HG03066 (cell line): ENCODE results near the gene BST1.

Experiments
- ATAC-seq: cut with Tn5 transposase; IDR thresholded peaks from one replicate; pipeline ENCODE4 v1.9.1; 2021; ENCODE audit warnings: low read depth; ENCODE audit not compliant: unreplicated experiment

BST1 gene

GRCh38 chr4:15676039-15676438 lies 26.8 kb upstream of the BST1 start:
- no peak for ATAC-seq

GRCh38 chr4:15676899-15677298 lies 26.0 kb upstream of the BST1 start:
- ATAC-seq, result no peak

- no peak for ATAC-seq
Observed at GRCh38 chr4:15677507-15677988, 25.3 kb upstream of the BST1 start.

GRCh38 chr4:15681067-15681371 lies 21.8 kb upstream of the BST1 start:
- no peak for ATAC-seq

- ATAC-seq, result peak; percentile 95
Observed at GRCh38 chr4:15681372-15682241, 21.3 kb upstream of the BST1 start, which contains the start of gene FAM200B. Gene FAM200B, plus strand, starts transcription at chr4:15681827. Its CDS starts 5,151 bp downstream, at chr4:15686978.

GRCh38 chr4:15682242-15683142 lies 20.4 kb upstream of the BST1 start:
- ATAC-seq, result no peak

- no peak for ATAC-seq
Observed at GRCh38 chr4:15683143-15683495, 19.7 kb upstream of the BST1 start.

- ATAC-seq, result no peak
Observed at GRCh38 chr4:15684498-15684897, 18.4 kb upstream of the BST1 start.

GRCh38 chr4:15688051-15688450 lies 14.8 kb upstream of the BST1 start:
- ATAC-seq, result no peak

GRCh38 chr4:15689540-15689939 lies 13.3 kb upstream of the BST1 start:
- ATAC-seq, result no peak

GRCh38 chr4:15690020-15690809 lies 12.7 kb upstream of the BST1 start:
- no peak for ATAC-seq

- no peak for ATAC-seq
Observed at GRCh38 chr4:15691346-15692135, 11.3 kb upstream of the BST1 start.

GRCh38 chr4:15692602-15693001 lies 10.3 kb upstream of the BST1 start:
- ATAC-seq, result no peak

- no peak for ATAC-seq
Observed at GRCh38 chr4:15694431-15694830, 8.4 kb upstream of the BST1 start.

GRCh38 chr4:15695240-15695699 lies 7.6 kb upstream of the BST1 start:
- no peak for ATAC-seq

- ATAC-seq, result no peak
Observed at GRCh38 chr4:15695729-15696128, 7.1 kb upstream of the BST1 start.

GRCh38 chr4:15696866-15697265 lies 6.0 kb upstream of the BST1 start:
- no peak for ATAC-seq

- ATAC-seq, result no peak
Observed at GRCh38 chr4:15703439-15703838, 574 bp downstream of the BST1 start.

GRCh38 chr4:15704129-15704528 lies 1.3 kb downstream of the BST1 start:
- ATAC-seq, result no peak
